A549 (cell line): ENCODE measurements around the gene ACER2. TPM values are rescaled to one million over a fixed set of nuclear protein-coding genes. Genes with fewer than 3 reads are reported as not detected.

Source experiments
- ATAC-seq, 2 experiments: fragments of 200-7000 bp in 1 of 2; fragments of >200 bp in 1 of 2; cut with Nextera tagmentation in 1 of 2; cut with Tn5 transposase in 1 of 2; 3 replicates each; pipeline versions ENCODE4 v1.8.0 to v1.9.1; 2018 to 2020; ENCODE audit warnings: mild to moderate bottlenecking in 1 of 2, moderate library complexity in 1 of 2
- CTCF ChIA-PET: fragments of 300-600 bp; sonication (Branson Sonifier 250); formaldehyde crosslinking; extraction: SDS; loops from one replicate; lab custom pipeline; 2021; ENCODE audit warnings: antibody characterized with exemption, inconsistent platforms; lab: Yijun Ruan, JAX
- POLR2A ChIA-PET: fragments of 350-600 bp; formaldehyde crosslinking; extraction: SDS; loops from one replicate; lab custom pipeline; 2021; ENCODE audit warnings: antibody characterized with exemption, inconsistent platforms; lab: Yijun Ruan, JAX
- DNase-seq, 2 experiments: peaks; one replicate each; pipeline versions ENCODE4 v3.0.0 to v3.0.0-alpha.2; 2011 to 2016; ENCODE audit warnings: low read depth in 1 of 2, low spot score in 1 of 2
- FAIRE-seq: peaks from 2 replicates; lab custom pipeline; 2011; peaks lifted over from hg19 to GRCh38; lab: Jason Lieb, UNC
- H3K27ac ChIP-seq, 2 experiments: fragments of >200 bp; sonication (Bioruptor Twin); formaldehyde crosslinking; 3 replicates each; pipeline ENCODE4 v1.5.1; 2016 to 2017
- H3K4me1 ChIP-seq: fragments of >200 bp; sonication (Bioruptor Twin); formaldehyde crosslinking; 3 replicates; pipeline ENCODE4 v1.6.1; 2016
- H3K4me2 ChIP-seq: fragments of >200 bp; sonication (Bioruptor Twin); formaldehyde crosslinking; 3 replicates; pipeline ENCODE4 v1.6.1; 2016
- H3K4me3 ChIP-seq: fragments of >200 bp; sonication (Bioruptor Twin); formaldehyde crosslinking; 3 replicates; pipeline ENCODE4 v1.5.1; 2016
- H3K9me3 ChIP-seq: fragments of >200 bp; sonication (Bioruptor Twin); formaldehyde crosslinking; 3 replicates; pipeline ENCODE4 v1.6.1; 2016
- BCL3 ChIP-seq: fragments of >200 bp; sonication (Bioruptor Twin); formaldehyde crosslinking; IDR thresholded peaks from 3 replicates; pipeline ENCODE4 v1.6.1; 2016
- EHF ChIP-seq: fragments of 250-450 bp; sonication (Bioruptor Pico); IDR thresholded peaks from 2 replicates; pipeline ENCODE4 v1.5.0; 2020; ENCODE audit warnings: mild to moderate bottlenecking
- EP300 ChIP-seq, 2 experiments: fragments of >200 bp; sonication (Bioruptor Twin); formaldehyde crosslinking; IDR thresholded peaks; 2 replicates in 1 of 2; 3 replicates in 1 of 2; pipeline ENCODE4 v1.6.1; 2016 to 2017
- ESRRA ChIP-seq: fragments of 150-350 bp; IDR thresholded peaks from 2 replicates; pipeline ENCODE4 v1.6.1; 2014; ENCODE audit warnings: mild to moderate bottlenecking, low read length, borderline replicate concordance
- FOSL2 ChIP-seq, 2 experiments: fragments of 450-650 bp in 1 of 2; fragments of >200 bp in 1 of 2; sonication (Bioruptor Twin) in 1 of 2; formaldehyde crosslinking; IDR thresholded peaks; 2 replicates each; pipeline versions ENCODE4 v1.5.0 to v1.6.1; 2016 to 2020; ENCODE audit warnings: mild to moderate bottlenecking in 1 of 2, moderate library complexity in 1 of 2
- FOXS1 ChIP-seq: fragments of 250-450 bp; sonication (Bioruptor Pico); IDR thresholded peaks from 2 replicates; pipeline ENCODE4 v1.5.0; 2020; ENCODE audit warnings: mild to moderate bottlenecking, moderate library complexity
- JUNB ChIP-seq: fragments of >200 bp; sonication (Bioruptor Twin); formaldehyde crosslinking; IDR thresholded peaks from 2 replicates; pipeline ENCODE4 v1.6.1; 2016
- KDM1A ChIP-seq: fragments of 200-600 bp; sonication (generic); IDR thresholded peaks from 2 replicates; pipeline ENCODE4 v1.6.1; 2016; ENCODE audit warnings: low read depth, mild to moderate bottlenecking
- MAFK ChIP-seq: fragments of 450-650 bp; IDR thresholded peaks from 2 replicates; pipeline ENCODE4 v1.6.1; 2014; ENCODE audit not compliant: partially characterized antibody
- MAZ ChIP-seq: fragments of 150-350 bp; IDR thresholded peaks from 2 replicates; pipeline ENCODE4 v1.6.1; 2014; ENCODE audit warnings: antibody characterized with exemption, low read depth, low read length, borderline replicate concordance
- RAD21 ChIP-seq, 2 experiments: fragments of >200 bp in 1 of 2; sonication (Bioruptor Twin) in 1 of 2; formaldehyde crosslinking in 1 of 2; IDR thresholded peaks in 1 of 2; conservative IDR thresholded peaks in 1 of 2; 2 replicates in 1 of 2; 3 replicates in 1 of 2; pipeline ENCODE4 v1.6.1; 2012 to 2018; ENCODE audit warnings: inconsistent platforms in 1 of 2
- RCOR1 ChIP-seq: fragments of 150-350 bp; IDR thresholded peaks from 2 replicates; pipeline ENCODE4 v1.6.1; 2014; ENCODE audit warnings: antibody characterized with exemption, low read length, low read depth
- RFX5 ChIP-seq: fragments of 450-650 bp; IDR thresholded peaks from 2 replicates; pipeline ENCODE4 v1.7.1; 2014; ENCODE audit warnings: antibody characterized with exemption, mild to moderate bottlenecking, moderate library complexity
- SMC3 ChIP-seq: fragments of >200 bp; sonication (Bioruptor Twin); formaldehyde crosslinking; IDR thresholded peaks from 3 replicates; pipeline ENCODE4 v1.6.1; 2018; ENCODE audit warnings: inconsistent platforms
- SREBF2 ChIP-seq: fragments of 450-650 bp; IDR thresholded peaks from 2 replicates; pipeline ENCODE4 v1.6.1; 2014; ENCODE audit warnings: mild to moderate bottlenecking, moderate library complexity
- ZFP36 ChIP-seq: fragments of 450-650 bp; IDR thresholded peaks from 2 replicates; pipeline ENCODE4 v1.6.1; 2014; ENCODE audit warnings: borderline replicate concordance; ENCODE audit not compliant: partially characterized antibody
- ZNF302 ChIP-seq: fragments of 250-450 bp; sonication (Bioruptor Pico); IDR thresholded peaks from 2 replicates; pipeline ENCODE4 v1.9.0; 2021; ENCODE audit warnings: inconsistent platforms, mild to moderate bottlenecking, moderate library complexity
- ZSCAN20 ChIP-seq: fragments of 250-450 bp; sonication (Bioruptor Pico); IDR thresholded peaks from 2 replicates; pipeline ENCODE4 v1.8.0; 2022; ENCODE audit warnings: mild to moderate bottlenecking, moderate library complexity
- WGBS: methylation state at CpG from one replicate; pipeline ENCODE4 v1.1.6; 2017; ENCODE audit errors: missing lambda C conversion rate; 5-methylcytosine and 5-hydroxymethylcytosine counted together
- polyA plus RNA-seq, 4 experiments: library from polyadenylated mRNA; depleted of rRNA in 3 of 4; stranded (reverse); fragments of >200 nt; fragmentation: RNase III in 1 of 4; extraction: RNeasy Plus Mini Kit Qiagen cat#74134 plus additional on column Dnase treatment in 1 of 4; gene quantifications; 2 replicates in 3 of 4; 3 replicates in 1 of 4; pipeline ENCODE4 v1.2.3, GENCODE V29; 2011 to 2017
- TF ChIP-seq, protein P1 (sequence below): IDR thresholded peaks from 2 replicates; pipeline ENCODE4 v1.6.1; 2012

The ACER2 gene
- polyA plus RNA-seq, 2 of the 4 experiments (the other 2 are of a cell fraction): 1.1 to 3.7 TPM

DNA sequence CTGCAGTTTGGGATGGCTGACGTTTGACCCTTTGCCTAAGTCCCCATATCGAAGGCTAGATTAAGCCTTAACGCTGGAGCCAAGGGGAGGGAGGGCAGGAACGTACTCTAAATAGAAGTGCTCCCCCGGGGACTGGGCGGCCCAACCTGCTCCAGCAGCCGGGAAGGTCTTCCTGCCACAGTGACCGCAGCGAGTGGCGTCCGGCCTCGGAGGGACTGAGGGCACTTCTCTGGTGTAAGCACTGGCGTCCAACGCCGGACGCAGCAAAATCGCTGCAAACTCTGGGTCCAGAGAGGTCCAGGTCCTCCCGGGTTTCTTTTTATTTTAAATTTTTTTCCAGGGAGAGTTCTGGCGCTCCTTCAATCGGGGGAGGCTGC is 505 bp upstream of the ACER2 start:
- ATAC-seq: peak; percentile 22 to 30
- POLR2A ChIA-PET: interaction anchor here (0.5 kb wide), 1 partner anchor 213 kb away, joined by 3 read pairs; no protein-coding TSS in a partner anchor
- peaks cover 5% of the 10 kb centered on the region; the same call in 2 of the 3 replicates for H3K4me1 ChIP-seq

DNA sequence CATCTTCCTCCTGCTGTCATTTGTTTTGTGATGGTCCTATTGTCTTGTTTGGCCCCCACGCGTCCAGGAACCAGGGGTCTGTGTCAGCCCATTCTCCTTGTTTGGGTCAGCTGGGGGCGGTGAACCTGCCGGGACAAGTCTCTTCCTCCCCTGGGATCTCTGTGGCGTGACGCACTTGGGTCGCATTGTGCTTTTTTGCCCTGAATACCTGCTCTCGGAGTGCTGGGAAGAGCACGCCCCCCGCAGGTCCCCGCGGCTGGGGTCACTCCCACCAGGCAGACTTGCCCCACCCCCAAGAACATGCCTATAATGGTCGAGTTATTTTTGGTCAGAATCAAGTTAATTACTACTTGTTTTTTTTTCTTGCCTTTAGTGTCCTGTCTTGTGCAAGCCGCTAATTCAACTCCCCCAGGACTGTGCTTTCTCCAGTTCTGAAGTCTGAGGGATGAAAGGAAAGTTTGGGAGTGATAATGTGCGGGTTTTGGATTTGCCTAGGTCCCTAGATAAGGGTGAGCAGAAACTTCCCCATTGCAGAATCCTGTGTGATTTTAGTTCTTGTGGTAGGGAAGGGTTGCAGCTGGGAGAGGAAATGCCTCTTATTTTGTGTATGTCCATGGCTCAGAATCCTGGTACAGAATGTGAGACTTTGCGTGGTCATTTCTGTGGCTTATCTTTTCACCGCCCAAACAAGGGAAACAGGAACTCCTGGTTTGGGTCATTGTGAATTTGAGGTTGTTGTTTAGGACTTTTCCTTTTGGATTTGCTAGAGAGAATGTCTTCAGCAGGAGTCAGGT is 789 bp downstream of the ACER2 start:
- H3K27ac ChIP-seq: peak overlapping the region; percentile 74 to 90
- no peak for FAIRE-seq
- ChIA-PET POLR2A (interaction anchor here (0.9 kb wide), 2 partner anchors 21 to 30 kb away, joined by 3 to 5 read pairs; partner anchors contain the start of gene RPS6), CTCF (interaction anchor here (1.0 to 3.0 kb wide), 3 partner anchors 10 to 55 kb away, joined by 3 to 14 read pairs (median 5); no protein-coding TSS in a partner anchor)
- 21% methylated on average over 17 of the region's 17 CpGs for WGBS
- H3K4me1 ChIP-seq: peaks cover 5% of the 10 kb centered on the region; the same call in 2 of the 3 replicates
- H3K4me3 ChIP-seq: peak overlapping the region; percentile 65
- peak overlapping the region; percentile 90 for H3K4me2 ChIP-seq
- ATAC-seq: peak; percentile 33 to 44
- DNase-seq: peak; percentile 33 to 35
- TF ChIP-seq JUNB: no peak
- no peaks in the 10 kb centered on the region for H3K9me3 ChIP-seq

More for the DNA sequence above, 505 bp upstream of the ACER2 start:
- Histone ChIP-seq H3K27ac (peak overlapping the region; percentile 61 to 90), H3K9me3 (no peaks in the 10 kb centered on the region), H3K4me3 (peak overlapping the region; percentile 65), H3K4me2 (peak overlapping the region; percentile 90)
- TF ChIP-seq RFX5 (no peak), ZNF302 (CRISPR knock-in tag) (no peak), BCL3 (no peak), FOSL2 (IDR thresholded peaks at IDR 0.05) (no peak), FOSL2 (CRISPR knock-in tag; IDR thresholded peaks at IDR 0.05) (no peak), ESRRA (no peak), EP300 (IDR thresholded peaks at IDR 0.05) (no peak), MAZ (no peak)
- CTCF ChIA-PET: interaction anchor here (3.0 kb wide), 1 partner anchor 56 kb away, joined by 14 read pairs; no protein-coding TSS in a partner anchor
- WGBS: 27% methylated on average over 20 of the region's 20 CpGs
- FAIRE-seq (no peak), DNase-seq (peak in 1 of 2 experiments; percentile 4)

- FAIRE-seq: no peak
- no peak for DNase-seq
- ChIA-PET CTCF (interaction anchor here (0.6 to 3.0 kb wide), 3 partner anchors 10 to 55 kb away, joined by 3 to 14 read pairs (median 5); no protein-coding TSS in a partner anchor), POLR2A (no interaction called here)
- peaks cover 5% of the 10 kb centered on the region; the same call in 2 of the 3 replicates for H3K4me1 ChIP-seq
- WGBS: 97% methylated on average over 2 of the region's 2 CpGs
- H3K9me3 ChIP-seq: no peaks in the 10 kb centered on the region
- H3K4me3 ChIP-seq: no peak overlapping the region; the same call in 2 of the 3 replicates
- TF ChIP-seq MAFK (no peak), ZSCAN20 (CRISPR knock-in tag) (no peak), FOXS1 (CRISPR knock-in tag) (no peak), KDM1A (no peak), RAD21 (conservative IDR thresholded peaks at IDR 0.05 in 1 of 2, IDR thresholded peaks at IDR 0.05 in 1 of 2) (no peak), ZFP36 (no peak)
- no peak for ATAC-seq
- H3K27ac ChIP-seq: no peak overlapping the region
- peak overlapping the region; percentile 90 for H3K4me2 ChIP-seq
Measured at GRCh38 chr9:19410195-19410503, 1.3 kb downstream of the ACER2 start.

DNA sequence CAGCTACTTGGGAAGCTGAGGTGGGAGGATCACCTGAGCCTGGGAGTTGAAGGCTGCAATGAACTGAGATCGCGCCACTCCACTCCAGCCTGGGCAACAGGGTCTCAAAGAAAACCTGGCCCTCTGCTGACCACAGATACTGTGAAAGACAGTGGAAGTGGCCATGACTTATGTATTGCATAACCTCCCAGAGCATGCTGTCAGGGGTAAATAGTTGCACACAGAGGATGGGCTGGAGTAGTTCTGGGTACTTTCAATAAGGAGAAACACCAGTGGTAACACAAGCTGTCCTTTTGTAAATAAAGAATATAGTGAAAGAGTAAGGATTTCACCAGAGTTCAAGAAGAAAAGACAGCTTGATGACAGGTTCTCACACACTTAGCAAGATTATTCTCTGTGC is 1.8 kb downstream of the ACER2 start:
- ChIA-PET POLR2A (no interaction called here), CTCF (interaction anchor here (0.5 to 3.0 kb wide), 3 partner anchors 15 to 54 kb away, joined by 3 to 14 read pairs (median 3); no protein-coding TSS in a partner anchor)
- TF ChIP-seq ZSCAN20 (CRISPR knock-in tag) (no peak), RCOR1 (no peak), EHF (CRISPR knock-in tag) (no peak), SMC3 (no peak), ESRRA (no peak), SREBF2 (no peak), FOSL2 (IDR thresholded peaks at IDR 0.05) (no peak), FOSL2 (CRISPR knock-in tag; IDR thresholded peaks at IDR 0.05) (no peak)
- TF ChIP-seq, protein P1, sequence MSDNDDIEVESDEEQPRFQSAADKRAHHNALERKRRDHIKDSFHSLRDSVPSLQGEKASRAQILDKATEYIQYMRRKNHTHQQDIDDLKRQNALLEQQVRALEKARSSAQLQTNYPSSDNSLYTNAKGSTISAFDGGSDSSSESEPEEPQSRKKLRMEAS: no peak
- 85% methylated on average over 2 of the region's 2 CpGs for WGBS
- Histone ChIP-seq H3K27ac (no peak overlapping the region), H3K4me2 (no peak overlapping the region), H3K4me1 (peaks cover 5% of the 10 kb centered on the region; the same call in 2 of the 3 replicates), H3K4me3 (no peak overlapping the region), H3K9me3 (no peaks in the 10 kb centered on the region)
- FAIRE-seq (no peak), DNase-seq (no peak), ATAC-seq (no peak)
